Transverse colon (tissue), 4 donors: Measurements from ENCODE around the gene AHCTF1. TPM values are rescaled to one million over a fixed set of nuclear protein-coding genes. Genes with fewer than 3 reads are reported as not detected.
A peak's percentile ranks its signal among the peaks of the same experiment; 100 is the strongest.
"Not testable (repeated sequence)": the region's sequence is repeated elsewhere in the genome, so short reads cannot be mapped to it uniquely, and the experiment has no call there.

Experiments
- DNase-seq: peaks from one replicate; pipeline ENCODE4 v3.0.0-alpha.2; 2019
- H3K27ac ChIP-seq, 4 donors: fragments of 200-600 bp; sonication (generic); 2 replicates each; pipeline ENCODE4 v1.5.1; 2016 to 2018; ENCODE audit warnings: inconsistent platforms in 4 of 4
- H3K27me3 ChIP-seq: fragments of 200-600 bp; sonication (generic); 2 replicates; pipeline ENCODE4 v1.5.1; 2017; ENCODE audit warnings: inconsistent platforms
- H3K36me3 ChIP-seq, 4 donors: fragments of 200-600 bp; sonication (generic); 2 replicates each; pipeline ENCODE4 v1.5.1; 2017 to 2019; ENCODE audit warnings: inconsistent platforms in 4 of 4
- H3K4me1 ChIP-seq, 4 donors: fragments of 200-600 bp; sonication (generic); 2 replicates each; pipeline ENCODE4 v1.5.1; 2017 to 2020; ENCODE audit warnings: inconsistent platforms in 4 of 4
- H3K4me3 ChIP-seq, 4 donors: fragments of 200-600 bp; sonication (generic); 1 replicate in 1 of 4; 2 replicates in 3 of 4; pipeline versions ENCODE4 v1.5.1 to v1.6.1; 2017 to 2019; ENCODE audit warnings: inconsistent platforms in 4 of 4
- H3K9me3 ChIP-seq, 2 donors: fragments of 200-600 bp; sonication (generic); 2 replicates each; pipeline ENCODE4 v1.5.1; 2017 to 2019; ENCODE audit warnings: inconsistent platforms in 2 of 2
- CTCF ChIP-seq, 5 experiments: fragments of 200-600 bp in 3 of 5; fragments of 450-650 bp in 2 of 5; sonication (generic) in 3 of 5; IDR thresholded peaks; 1 replicate in 2 of 5; 2 replicates in 3 of 5; pipeline ENCODE4 v1.5.1; 2016 to 2017; ENCODE audit warnings: antibody characterized with exemption in 5 of 5, inconsistent platforms in 3 of 5, mild to moderate bottlenecking in 2 of 5, moderate library complexity in 1 of 5
- EP300 ChIP-seq: sonication (generic); formaldehyde crosslinking; IDR thresholded peaks from one replicate; pipeline ENCODE4 v1.6.1; 2017; ENCODE audit warnings: antibody characterized with exemption, low read depth
- POLR2A ChIP-seq: fragments of 450-650 bp; IDR thresholded peaks from one replicate; pipeline ENCODE4 v1.6.1; 2016; ENCODE audit warnings: antibody characterized with exemption, mild to moderate bottlenecking, moderate library complexity
- POLR2AphosphoS5 ChIP-seq, 3 donors: sonication (generic); formaldehyde crosslinking; IDR thresholded peaks; one replicate each; pipeline ENCODE4 v1.6.1; 2016; ENCODE audit warnings: antibody characterized with exemption in 3 of 3
- WGBS, 2 donors: methylation state at CpG; one replicate each; pipeline ENCODE4 v1.1.5; 2018; ENCODE audit warnings: low coverage in 1 of 2; 5-methylcytosine and 5-hydroxymethylcytosine counted together
- in situ Hi-C, 4 donors: fragments of 200-750 bp; cut with MboI; loops; one replicate each; pipeline versions ENCODE4 v1.15.0 to v1.15.1; 2017; ENCODE audit warnings: low sequenced_read_pairs in 3 of 4, low pct_ligation_motif_present in 1 of 4, low pct_unique_long_range_greater_than_20kb in 1 of 4
- intact Hi-C: fragments of 100-400 bp; cut with DNase I; formaldehyde crosslinking; loops from one replicate; pipeline ENCODE4 v1.15.1; 2023; ENCODE audit warnings: low total_unique reads
- total RNA-seq, 4 donors: library from RNA; depleted of rRNA; stranded (reverse); fragments of >200 nt; gene quantifications; one replicate each; pipeline ENCODE4 v1.1.0, GENCODE V29; 2016

Gene AHCTF1
- total RNA-seq, 4 donors from 2014 or later: 10.0 to 113 (median 34.7) TPM

GRCh38 chr1:246921481-246921880 is 10.3 kb downstream of the AHCTF1 start:
- Histone ChIP-seq H3K36me3 (peaks cover 0 to 6% (median 0%) of the 10 kb centered on the region in 4 donors), H3K4me3 (no peak overlapping the region), H3K9me3 (no peaks in the 10 kb centered on the region), H3K27ac (no peak overlapping the region), H3K4me1 (peaks cover 3 to 17% (median 5%) of the 10 kb centered on the region in 4 donors), H3K27me3 (no peaks in the 10 kb centered on the region)
- WGBS, 2 donors: 83 to 87% methylated on average over 2 to 3 of the region's 3 CpGs
- no peak for DNase-seq
- no peak for TF ChIP-seq POLR2A
- no peak for TF ChIP-seq EP300
- no peak for TF ChIP-seq CTCF (IDR thresholded peaks at IDR 0.05)
- intact Hi-C loops: no loop called here
- in situ Hi-C loops: loop anchor here in 1 of 4 donors (25.0 kb wide), 1 partner anchor 566 kb away; no protein-coding TSS in a partner anchor

GRCh38 chr1:246919902-246920301 is 11.8 kb downstream of the AHCTF1 start:
- peaks cover 3 to 17% (median 5%) of the 10 kb centered on the region in 4 donors for H3K4me1 ChIP-seq
- no peak overlapping the region for H3K27ac ChIP-seq
- TF ChIP-seq POLR2A (no peak), EP300 (no peak), POLR2AphosphoS5 (IDR thresholded peaks at IDR 0.05) (no peak), CTCF (IDR thresholded peaks at IDR 0.05) (no peak)
- no peak overlapping the region for H3K4me3 ChIP-seq
- 89 to 93% methylated on average over 5 to 7 of the region's 7 CpGs for WGBS, 2 donors
- H3K27me3 ChIP-seq: no peaks in the 10 kb centered on the region
- no peak for DNase-seq
- in situ Hi-C loops (loop anchor here in 1 of 4 donors (25.0 kb wide), 1 partner anchor 567 kb away; no protein-coding TSS in a partner anchor), intact Hi-C loops (no loop called here)
- H3K36me3 ChIP-seq: peaks cover 0 to 10% (median 3%) of the 10 kb centered on the region in 4 donors
- no peaks in the 10 kb centered on the region for H3K9me3 ChIP-seq

DNA sequence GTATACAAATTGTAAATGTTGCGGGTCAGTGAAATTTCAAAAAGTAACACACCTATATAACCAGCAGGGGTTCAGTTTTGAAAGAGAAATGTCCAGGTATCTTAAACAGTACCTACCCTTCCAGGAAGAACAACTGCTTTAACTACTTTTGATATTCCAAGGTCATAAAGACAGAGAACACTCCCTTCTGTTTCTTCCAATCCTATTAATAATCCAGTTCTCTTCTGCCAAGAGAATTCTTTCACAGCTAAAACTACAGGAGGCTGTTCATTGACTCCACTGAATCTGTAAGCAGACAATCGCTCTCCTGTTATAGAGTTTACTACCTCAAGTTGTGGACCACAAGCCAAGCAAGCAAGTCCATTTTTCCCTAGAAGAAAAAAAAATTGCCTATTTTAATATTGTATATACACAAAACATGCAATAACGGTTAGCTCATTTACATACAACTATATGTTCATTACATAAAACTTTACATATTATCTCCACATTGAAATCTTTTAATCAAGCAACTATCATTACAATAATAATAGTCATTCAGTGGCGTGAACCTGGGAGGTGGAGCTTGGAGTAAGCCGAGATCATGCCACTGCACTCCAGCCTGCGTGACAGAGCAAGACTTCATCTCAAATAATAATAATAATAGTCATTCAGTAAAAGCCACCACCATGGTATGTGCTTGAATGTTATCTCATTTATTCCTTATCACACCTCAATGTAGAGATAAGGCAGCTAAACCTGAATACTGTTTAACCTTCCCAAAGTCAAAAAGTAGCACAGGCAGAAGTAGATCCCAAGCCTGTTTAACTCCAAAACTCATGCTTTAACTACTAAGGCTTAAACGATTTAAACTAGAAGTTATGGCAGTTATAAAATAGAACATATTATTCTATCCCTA is 15.5 kb downstream of the AHCTF1 start:
- intact Hi-C loops, H3K27me3 ChIP-seq, H3K27ac ChIP-seq, H3K4me1 ChIP-seq, DNase-seq, H3K4me3 ChIP-seq, H3K9me3 ChIP-seq: not testable (repeated sequence)
- in situ Hi-C loops: loop anchor here in 1 of 4 donors (25.0 kb wide), 1 partner anchor 571 kb away; no protein-coding TSS in a partner anchor
- peaks cover 0 to 39% (median 17%) of the 10 kb centered on the region in 4 donors for H3K36me3 ChIP-seq
- 90 to 93% methylated on average over 7 of the region's 7 CpGs for WGBS, 2 donors

DNA sequence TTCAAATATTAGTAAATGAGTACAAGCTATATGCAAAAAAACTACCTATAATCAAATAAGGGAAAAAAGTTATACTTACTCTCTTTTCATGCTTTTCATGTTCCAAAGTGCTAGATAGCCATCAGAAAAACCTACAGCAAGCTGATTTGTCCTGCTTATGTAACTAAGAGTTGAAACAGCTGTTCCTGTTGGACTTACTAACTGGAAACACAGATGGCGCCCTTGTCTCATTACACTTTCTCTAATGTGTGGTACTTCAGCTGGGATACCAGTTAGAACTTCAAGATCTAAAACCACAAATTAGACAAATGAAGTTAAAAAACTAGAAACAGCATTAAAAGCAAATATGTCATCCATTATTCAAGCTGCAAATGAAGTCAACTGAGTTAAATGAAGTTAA is 24.3 kb downstream of the AHCTF1 start:
- Histone ChIP-seq H3K27ac (no peak overlapping the region), H3K36me3 (peaks cover 0 to 54% (median 24%) of the 10 kb centered on the region in 4 donors), H3K9me3 (no peaks in the 10 kb centered on the region), H3K4me3 (no peak overlapping the region), H3K27me3 (no peaks in the 10 kb centered on the region), H3K4me1 (peaks cover 0 to 14% (median 7%) of the 10 kb centered on the region in 4 donors)
- intact Hi-C loops (no loop called here), in situ Hi-C loops (loop anchor here in 1 of 4 donors (25.0 kb wide), 1 partner anchor 580 kb away; no protein-coding TSS in a partner anchor)
- peak; percentile 20 for DNase-seq
- TF ChIP-seq CTCF (IDR thresholded peaks at IDR 0.05) (peak; percentile 34 to 44 (median 37)), POLR2AphosphoS5 (IDR thresholded peaks at IDR 0.05) (no peak), EP300 (no peak), POLR2A (no peak)
- WGBS, 2 donors: 75 to 86% methylated on average over 1 of the region's 1 CpG
